Common myeloid progenitor, CD34-positive (primary cell): ENCODE measurements around the gene UROC1.

Source experiments
- CTCF ChIA-PET: fragments of 350-600 bp; sonication (Branson Sonifier 250); formaldehyde crosslinking; loops from one replicate; lab custom pipeline; 2021; ENCODE audit warnings: antibody characterized with exemption; lab: Charles Lee
- POLR2A ChIA-PET: fragments of 350-600 bp; sonication (Branson Sonifier 250); formaldehyde crosslinking; loops from one replicate; lab custom pipeline; 2021; ENCODE audit warnings: antibody characterized with exemption; lab: Charles Lee
- DNase-seq, 3 donors: peaks; one replicate each; pipeline versions ENCODE4 v3.0.0 to v3.0.0-alpha.2; 2013
- H3K27ac ChIP-seq, 2 experiments: 1 replicate in 1 of 2; 2 replicates in 1 of 2; pipeline ENCODE4 v1.7.0; 2013; ENCODE audit warnings: inconsistent platforms in 2 of 2, low read length in 2 of 2, mild to moderate bottlenecking in 2 of 2, low read depth in 1 of 2, moderate library complexity in 1 of 2; ENCODE audit not compliant: severe bottlenecking in 2 of 2, insufficient read depth in 1 of 2, poor library complexity in 1 of 2
- H3K27me3 ChIP-seq, 5 experiments: replicated peaks in 2 of 5; 1 replicate in 3 of 5; 2 replicates in 2 of 5; pipeline versions ENCODE4 v1.6.1 to v1.7.0; 2013; ENCODE audit warnings: low read length in 4 of 5, mild to moderate bottlenecking in 2 of 5, moderate library complexity in 2 of 5, inconsistent platforms in 1 of 5; ENCODE audit not compliant: insufficient read depth in 5 of 5, control insufficient read depth in 4 of 5
- H3K36me3 ChIP-seq, 4 experiments: 1 replicate in 2 of 4; 2 replicates in 2 of 4; pipeline versions ENCODE4 v1.6.1 to v1.7.0; 2013; ENCODE audit warnings: low read length in 3 of 4, control low read depth in 1 of 4, mild to moderate bottlenecking in 1 of 4; ENCODE audit not compliant: control insufficient read depth in 4 of 4, insufficient read depth in 4 of 4
- H3K4me1 ChIP-seq, 4 experiments: 1 replicate in 3 of 4; 2 replicates in 1 of 4; pipeline versions ENCODE4 v1.6.1 to v1.7.1; 2013; ENCODE audit warnings: low read length in 3 of 4, mild to moderate bottlenecking in 3 of 4, control low read depth in 1 of 4, inconsistent platforms in 1 of 4, moderate library complexity in 1 of 4; ENCODE audit not compliant: control insufficient read depth in 4 of 4, insufficient read depth in 4 of 4; ENCODE audit errors: control extremely low read depth in 1 of 4
- H3K4me3 ChIP-seq, 7 experiments: 1 replicate in 4 of 7; 2 replicates in 3 of 7; pipeline versions ENCODE4 v1.5.1 to v1.7.0; 2013; ENCODE audit warnings: mild to moderate bottlenecking in 7 of 7, low read length in 6 of 7, moderate library complexity in 6 of 7, inconsistent platforms in 2 of 7, low read depth in 2 of 7, control low read depth in 1 of 7; ENCODE audit not compliant: insufficient read depth in 4 of 7, control insufficient read depth in 1 of 7; ENCODE audit errors: extremely low read depth in 1 of 7
- H3K9me3 ChIP-seq, 5 experiments: 1 replicate in 4 of 5; 2 replicates in 1 of 5; pipeline versions ENCODE4 v1.6.1 to v1.7.1; 2013; ENCODE audit warnings: low read length in 4 of 5, mild to moderate bottlenecking in 2 of 5, inconsistent platforms in 1 of 5, low read depth in 1 of 5, moderate library complexity in 1 of 5; ENCODE audit not compliant: control insufficient read depth in 4 of 5, insufficient read depth in 2 of 5; ENCODE audit errors: control extremely low read depth in 1 of 5
- WGBS: methylation state at CpG from one replicate; pipeline ENCODE4 v1.1.5; 2013; ENCODE audit not compliant: insufficient coverage; 5-methylcytosine and 5-hydroxymethylcytosine counted together

UROC1 gene

GRCh38 chr3:126445506-126445905 is 72.1 kb downstream of the UROC1 start:
- no peak overlapping the region for H3K27ac ChIP-seq
- CTCF ChIA-PET = no interaction called here
- POLR2A ChIA-PET = no interaction called here

DNA sequence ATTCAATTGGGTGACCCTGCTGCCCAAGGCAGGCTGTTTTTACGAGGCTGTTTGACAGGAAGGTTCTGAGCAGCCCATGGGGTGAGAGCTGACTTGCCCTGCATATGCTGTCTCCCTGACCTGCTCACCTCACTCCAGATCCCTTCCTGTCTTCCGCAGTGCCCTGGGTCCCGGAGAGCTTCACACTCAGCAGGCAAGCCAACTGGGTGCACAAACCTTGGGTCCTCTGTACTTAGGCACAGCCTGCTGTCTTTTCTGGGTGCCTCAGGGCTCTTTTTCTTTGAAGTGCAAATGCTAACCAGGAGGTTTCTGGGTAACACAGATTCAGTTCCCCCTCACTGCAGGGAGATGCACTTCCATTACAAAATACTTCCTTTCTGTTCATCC is 74.7 kb downstream of the UROC1 start:
- POLR2A ChIA-PET = no interaction called here

More at GRCh38 chr3:126445506-126445905, 72.1 kb downstream of the UROC1 start:
- no peak overlapping the region for H3K4me3 ChIP-seq
- 86% methylated on average over 5 of the region's 5 CpGs for WGBS
- no peak for DNase-seq
- peaks cover 2 to 59% (median 36%) of the 10 kb centered on the region in 4 experiments for H3K36me3 ChIP-seq
- H3K9me3 ChIP-seq = no peaks in the 10 kb centered on the region
- H3K4me1 ChIP-seq = no peaks in the 10 kb centered on the region
- H3K27me3 ChIP-seq = no peaks in the 10 kb centered on the region

DNA sequence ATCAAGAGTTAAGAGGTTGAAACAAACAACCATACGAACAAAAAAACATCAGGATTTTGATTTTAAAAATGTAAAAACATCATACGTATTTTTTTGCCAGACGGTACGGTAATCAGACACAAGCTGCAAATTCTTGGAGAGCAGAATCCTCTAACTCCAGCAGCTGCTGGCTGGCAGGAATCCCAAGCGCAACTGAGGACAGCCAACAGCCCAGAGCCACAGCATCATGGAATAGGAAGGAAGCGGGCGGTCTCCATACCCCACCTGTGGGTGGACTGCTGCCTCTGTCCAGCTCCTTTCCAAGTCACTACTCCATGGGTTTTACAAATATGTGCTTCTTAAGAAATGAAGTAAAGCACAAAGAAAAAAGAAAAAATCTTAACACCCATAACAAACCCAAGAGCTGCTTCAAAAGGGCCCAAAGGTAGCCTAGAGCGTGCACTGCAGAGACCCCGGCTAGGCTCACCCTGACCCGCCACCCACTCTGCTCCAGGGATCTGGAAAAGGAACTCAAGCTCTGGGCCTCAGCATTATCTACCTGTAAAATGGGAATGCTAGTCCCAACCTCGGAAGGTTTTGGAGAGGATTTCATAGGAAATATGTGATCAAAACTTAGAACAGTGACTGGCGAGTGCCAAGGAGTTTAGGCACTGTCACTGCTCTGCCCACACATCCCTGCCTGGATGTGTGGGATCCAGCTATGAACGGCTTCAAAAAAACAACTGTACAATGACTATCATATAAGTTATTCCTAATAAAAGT is 75.3 kb downstream of the UROC1 start:
- Histone ChIP-seq H3K27me3 (no peaks in the 10 kb centered on the region), H3K4me1 (no peaks in the 10 kb centered on the region), H3K9me3 (no peaks in the 10 kb centered on the region), H3K27ac (no peak overlapping the region), H3K4me3 (no peak overlapping the region), H3K36me3 (peaks cover 5 to 60% (median 40%) of the 10 kb centered on the region in 4 experiments)
- DNase-seq = no peak
- WGBS = 98% methylated on average over 10 of the region's 13 CpGs
- ChIA-PET POLR2A (no interaction called here), CTCF (interaction anchor here (0.5 to 1.0 kb wide), 2 partner anchors 9 to 10 kb away, joined by 3 read pairs; no protein-coding TSS in a partner anchor)

More for the DNA sequence above, 74.7 kb downstream of the UROC1 start:
- 94% methylated on average over 3 of the region's 3 CpGs for WGBS
- Histone ChIP-seq H3K36me3 (peaks cover 4 to 56% (median 40%) of the 10 kb centered on the region in 4 experiments), H3K27ac (no peak overlapping the region), H3K4me1 (no peaks in the 10 kb centered on the region), H3K9me3 (no peaks in the 10 kb centered on the region), H3K4me3 (no peak overlapping the region), H3K27me3 (no peaks in the 10 kb centered on the region)
- CTCF ChIA-PET = interaction anchor here (0.5 kb wide), 1 partner anchor 9 kb away, joined by 3 read pairs; no protein-coding TSS in a partner anchor
- DNase-seq = no peak

GRCh38 chr3:126441256-126441880 is 76.2 kb downstream of the UROC1 start:
- Histone ChIP-seq H3K36me3 (peaks cover 10 to 68% (median 45%) of the 10 kb centered on the region in 4 experiments), H3K9me3 (no peaks in the 10 kb centered on the region), H3K4me3 (no peak overlapping the region), H3K4me1 (no peaks in the 10 kb centered on the region), H3K27me3 (no peaks in the 10 kb centered on the region), H3K27ac (no peak overlapping the region)
- 97% methylated on average over 20 of the region's 20 CpGs for WGBS
- ChIA-PET CTCF (interaction anchor here (1.0 kb wide), 1 partner anchor 10 kb away, joined by 3 read pairs; no protein-coding TSS in a partner anchor), POLR2A (no interaction called here)
- no peak for DNase-seq

GRCh38 chr3:126440709-126440995 is 76.9 kb downstream of the UROC1 start:
- Histone ChIP-seq H3K27ac (no peak overlapping the region), H3K27me3 (no peaks in the 10 kb centered on the region), H3K4me1 (no peaks in the 10 kb centered on the region), H3K36me3 (peaks cover 10 to 71% (median 46%) of the 10 kb centered on the region in 4 experiments), H3K4me3 (no peak overlapping the region), H3K9me3 (no peaks in the 10 kb centered on the region)
- DNase-seq = no peak
- WGBS = 99% methylated on average over 9 of the region's 9 CpGs
- ChIA-PET POLR2A (no interaction called here), CTCF (interaction anchor here (0.8 kb wide), 1 partner anchor 11 kb away, joined by 3 read pairs; no protein-coding TSS in a partner anchor)

DNA sequence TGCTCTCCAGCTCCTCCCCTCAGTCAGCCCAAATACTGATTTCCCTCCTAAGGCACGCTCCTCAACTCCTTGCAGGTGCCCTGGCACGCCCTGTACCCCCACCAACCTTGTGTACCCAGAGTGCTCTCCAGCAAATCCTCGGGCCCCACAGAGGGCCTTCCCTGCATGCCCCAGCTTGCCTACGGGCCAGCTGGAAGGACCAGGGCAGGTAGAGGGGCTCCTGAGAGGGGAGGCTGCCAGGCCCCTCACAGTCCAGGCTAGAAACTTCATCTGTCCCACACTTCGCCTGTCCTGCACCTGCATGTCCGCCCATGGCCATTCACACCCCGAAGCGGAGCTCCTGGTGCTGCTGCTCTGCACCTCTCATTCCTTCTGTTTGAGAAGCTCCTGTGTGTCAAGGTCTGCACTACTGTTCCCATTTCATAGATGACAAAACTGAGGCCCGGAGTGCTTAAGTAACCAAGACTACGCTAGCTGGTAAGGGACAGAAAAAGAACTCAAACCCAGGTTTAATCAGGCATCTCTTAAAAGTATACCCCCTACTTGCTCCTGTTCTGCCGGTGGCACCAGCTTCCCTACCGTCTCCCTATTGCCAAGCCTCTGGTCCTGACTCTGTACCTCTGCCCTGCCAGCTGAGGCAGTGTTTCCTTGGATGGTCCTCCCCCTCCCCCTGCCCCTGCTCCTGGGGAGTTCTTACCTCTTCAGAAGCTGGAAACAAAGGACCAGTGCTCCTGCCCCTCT is 77.4 kb downstream of the UROC1 start:
- Histone ChIP-seq H3K9me3 (no peaks in the 10 kb centered on the region), H3K4me3 (no peak overlapping the region), H3K27ac (no peak overlapping the region), H3K27me3 (no peaks in the 10 kb centered on the region), H3K36me3 (peaks cover 10 to 69% (median 46%) of the 10 kb centered on the region in 4 experiments), H3K4me1 (no peaks in the 10 kb centered on the region)
- WGBS = 95% methylated on average over 12 of the region's 12 CpGs
- POLR2A ChIA-PET = no interaction called here
- CTCF ChIA-PET = interaction anchor here (0.8 kb wide), 1 partner anchor 10 kb away, joined by 3 read pairs; no protein-coding TSS in a partner anchor
- no peak for DNase-seq
